ENCODE results near the gene MYOCOS. TPM values are rescaled to one million over a fixed set of nuclear protein-coding genes. Genes with fewer than 3 reads are reported as not detected.

MYOCOS gene, protein sequence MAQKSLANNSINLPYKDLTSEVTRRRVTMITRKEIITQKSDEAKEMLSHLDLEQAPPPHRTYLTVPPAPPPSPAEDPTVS
- total RNA-seq: not detected in 2 replicates

DNA sequence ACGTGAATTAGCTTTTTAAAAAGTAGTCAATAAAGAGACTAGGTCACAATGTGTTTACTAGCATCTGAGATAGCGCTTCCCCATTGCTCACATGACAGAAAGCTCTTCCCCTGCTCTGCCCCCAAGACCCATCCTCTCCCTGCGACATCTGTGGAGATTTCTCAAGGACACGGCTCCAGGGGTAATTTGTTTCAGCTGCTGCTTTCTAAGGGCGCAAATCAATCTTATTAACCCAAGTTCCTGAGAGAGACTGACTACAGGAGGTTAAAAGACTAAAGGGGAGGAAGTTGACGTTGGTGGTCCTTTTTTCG is at the start of gene MYOCOS:
TSS of gene MYOCOS (plus strand) at position 92 of the 311 bp plus-strand sequence. CDS start 1,641 bp downstream, outside the sequence.

DNA sequence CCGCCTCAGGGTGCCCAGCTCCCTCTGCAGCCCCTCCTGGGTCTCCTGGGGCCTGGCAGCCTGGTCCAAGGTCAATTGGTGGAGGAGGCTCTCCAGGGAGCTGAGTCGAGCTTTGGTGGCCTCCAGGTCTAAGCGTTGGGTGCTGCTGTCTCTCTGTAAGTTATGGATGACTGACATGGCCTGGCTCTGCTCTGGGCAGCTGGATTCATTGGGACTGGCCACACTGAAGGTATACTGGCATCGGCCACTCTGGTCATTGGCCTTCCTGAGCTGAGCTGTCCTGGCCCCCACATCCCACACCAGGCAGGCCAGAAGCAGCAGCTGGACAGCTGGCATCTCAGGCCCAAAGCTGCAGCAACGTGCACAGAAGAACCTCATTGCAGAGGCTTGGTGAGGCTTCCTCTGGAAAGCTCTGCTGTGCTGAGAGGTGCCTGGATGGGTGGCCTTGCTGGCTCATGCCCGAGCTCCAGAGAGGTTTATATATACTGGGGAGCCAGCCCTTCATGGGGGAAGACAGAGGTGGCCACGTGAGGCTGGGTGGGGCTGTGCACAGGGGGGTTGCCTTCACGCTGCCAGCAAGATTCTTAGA is 30.3 kb downstream of the MYOCOS start, which contains the start of gene MYOC:
TSS of gene MYOC (minus strand) at position 455 of the 589 bp plus-strand sequence. CDS start at position 378, 77 bp downstream.

Other genes with a start within 250 kb of the MYOCOS start
- gene PRRC2C, start 136.7 kb upstream of the MYOCOS start, total RNA-seq: 44.6 and 66.7 TPM in 2 replicates
- gene MYOC, start 30.4 kb downstream of the MYOCOS start, total RNA-seq: 0.13 TPM in 1 of 2 replicates, not detected in the other
- gene VAMP4, start 119.8 kb downstream of the MYOCOS start, total RNA-seq: 7.1 and 12.6 TPM in 2 replicates
- 20.7 and 26.5 TPM in 2 replicates for gene METTL13, start 159.4 kb downstream of the MYOCOS start, total RNA-seq
- 0.91 and 1.6 TPM in 2 replicates for gene DNM3, start 219.3 kb downstream of the MYOCOS start, total RNA-seq